ENCODE results near the gene POTEI. TPM values are rescaled to one million over a fixed set of nuclear protein-coding genes. Genes with fewer than 3 reads are reported as not detected.
"Not testable (repeated sequence)": the region's sequence is repeated elsewhere in the genome, so short reads cannot be mapped to it uniquely, and the experiment has no call there.

Gene POTEI
- total RNA-seq, result 1 to 10 TPM in 1 of 2 donors, not detected in 1; 3.2 TPM

DNA sequence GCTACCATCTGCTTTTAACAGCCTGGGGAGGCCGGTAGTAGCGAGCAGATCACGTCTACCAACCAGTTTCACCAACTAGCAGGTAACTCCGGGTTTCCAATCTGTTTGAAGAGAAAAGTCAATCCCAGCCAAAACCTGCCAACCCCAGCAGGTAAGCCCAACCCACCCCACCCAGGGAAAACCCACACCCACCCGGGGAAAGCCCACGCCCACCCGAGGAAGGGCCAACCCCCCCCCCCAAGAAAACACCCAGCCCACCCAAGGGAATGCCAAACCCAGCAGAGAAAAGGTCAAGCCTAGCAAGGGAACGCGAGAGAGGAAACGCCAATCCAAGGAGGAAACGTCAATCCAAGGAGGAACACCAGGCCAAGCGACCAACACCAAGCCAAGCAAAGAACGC, at the start of gene POTEI:
TSS of gene POTEI (minus strand) at position 101 of the 400 bp plus-strand sequence. CDS start at position 8, 93 bp downstream.
- not testable (repeated sequence) for H3K4me3 ChIP-seq; H3K36me3 ChIP-seq; H3K27me3 ChIP-seq; H3K27ac ChIP-seq; H3K9me3 ChIP-seq; DNase-seq (ENCODE audit: low spot score); H3K4me1 ChIP-seq

DNA sequence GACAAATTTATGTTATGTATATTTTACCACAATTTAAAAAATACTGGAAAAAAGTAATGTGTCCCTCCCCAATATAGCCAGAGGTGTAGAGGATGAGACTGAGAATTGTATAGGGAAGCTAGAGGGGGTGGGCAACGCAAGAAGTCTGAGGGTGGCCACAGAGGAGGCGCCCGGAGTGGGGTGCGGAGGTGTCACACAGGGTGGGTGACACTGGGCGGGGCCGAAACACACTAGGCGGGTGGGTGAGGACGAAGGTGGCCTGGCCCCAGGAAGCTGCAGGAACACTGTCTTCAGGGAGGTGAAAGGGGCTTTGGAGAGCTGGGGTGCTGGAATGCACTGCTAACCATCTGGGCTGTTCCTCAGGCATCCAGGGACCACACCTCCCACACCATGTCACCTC, 47.3 kb upstream of the POTEI start:
- H3K4me3 ChIP-seq; H3K27ac ChIP-seq; H3K4me1 ChIP-seq; H3K27me3 ChIP-seq; DNase-seq (ENCODE audit: low spot score); H3K9me3 ChIP-seq; H3K36me3 ChIP-seq: not testable (repeated sequence)

DNA sequence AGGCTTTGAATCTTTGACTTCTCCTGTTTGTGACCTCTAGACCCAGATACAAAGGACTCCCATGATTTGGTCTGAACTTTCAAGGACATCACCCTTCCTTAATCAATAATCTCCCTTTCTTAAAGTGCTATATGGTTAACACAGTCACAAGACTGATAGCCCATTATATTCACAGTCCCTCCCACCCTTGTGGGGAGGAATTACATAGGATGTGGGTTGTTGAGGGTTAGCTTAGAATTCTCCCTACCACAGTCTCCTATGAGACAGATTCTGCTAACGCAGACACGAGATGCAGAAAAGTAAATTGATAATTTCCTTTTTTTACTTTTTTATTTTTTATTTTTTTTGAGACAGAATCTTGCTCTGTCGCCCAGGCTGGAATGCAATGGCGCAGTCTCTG, 45.0 kb upstream of the POTEI start:
- H3K27ac ChIP-seq; H3K27me3 ChIP-seq; H3K9me3 ChIP-seq; H3K4me1 ChIP-seq; H3K36me3 ChIP-seq; DNase-seq (ENCODE audit: low spot score); H3K4me3 ChIP-seq: not testable (repeated sequence)

DNA sequence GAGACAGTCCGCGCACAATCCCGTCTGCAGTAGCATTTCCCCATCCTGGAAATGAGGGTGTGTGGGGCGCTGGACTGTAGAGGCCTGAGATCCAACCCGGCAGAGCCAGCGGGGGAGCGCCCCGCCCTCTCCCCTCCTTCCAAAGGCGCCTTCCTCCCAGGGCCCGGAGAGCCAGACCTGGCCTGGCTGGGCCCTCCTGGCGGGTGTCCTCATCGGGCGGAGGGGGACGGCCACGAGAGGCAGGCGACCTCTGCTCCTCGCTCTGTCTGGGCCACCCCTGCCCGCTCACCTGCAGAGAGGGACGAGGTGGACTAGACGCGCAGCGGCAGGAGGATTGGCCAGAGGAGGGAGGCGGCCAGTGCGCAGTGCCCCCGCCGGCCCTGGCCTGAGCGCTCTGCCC, 40.3 kb upstream of the POTEI start:
- H3K36me3 ChIP-seq; DNase-seq (ENCODE audit: low spot score); H3K27ac ChIP-seq; H3K4me1 ChIP-seq; H3K9me3 ChIP-seq; H3K4me3 ChIP-seq; H3K27me3 ChIP-seq: not testable (repeated sequence)

DNA sequence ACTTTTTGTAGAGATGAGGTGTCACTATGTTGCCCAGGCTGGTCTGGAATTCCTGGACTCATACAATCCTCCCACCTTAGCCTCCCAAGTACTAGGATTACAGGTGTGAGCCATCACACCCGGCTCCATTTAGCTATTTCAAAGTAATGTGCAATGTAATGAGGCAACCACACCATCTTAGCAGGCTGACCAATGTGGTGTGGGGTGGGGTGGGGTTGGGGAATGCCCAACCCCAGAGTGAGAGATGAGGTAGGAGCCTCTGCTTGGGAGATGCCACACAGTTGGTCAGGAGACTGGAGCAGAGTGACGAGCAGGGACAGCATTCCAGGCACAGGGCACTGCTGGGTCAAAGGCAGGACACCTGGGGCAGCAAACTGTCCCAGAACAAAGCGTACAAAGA, 39.3 kb upstream of the POTEI start:
- DNase-seq (ENCODE audit: low spot score); H3K27ac ChIP-seq; H3K27me3 ChIP-seq; H3K4me3 ChIP-seq; H3K36me3 ChIP-seq; H3K9me3 ChIP-seq; H3K4me1 ChIP-seq: not testable (repeated sequence)

GRCh38 chr2:130544978-130545377, 35.9 kb upstream of the POTEI start:
- H3K27ac ChIP-seq; DNase-seq (ENCODE audit: low spot score); H3K27me3 ChIP-seq; H3K36me3 ChIP-seq; H3K9me3 ChIP-seq; H3K4me3 ChIP-seq; H3K4me1 ChIP-seq: not testable (repeated sequence)

DNA sequence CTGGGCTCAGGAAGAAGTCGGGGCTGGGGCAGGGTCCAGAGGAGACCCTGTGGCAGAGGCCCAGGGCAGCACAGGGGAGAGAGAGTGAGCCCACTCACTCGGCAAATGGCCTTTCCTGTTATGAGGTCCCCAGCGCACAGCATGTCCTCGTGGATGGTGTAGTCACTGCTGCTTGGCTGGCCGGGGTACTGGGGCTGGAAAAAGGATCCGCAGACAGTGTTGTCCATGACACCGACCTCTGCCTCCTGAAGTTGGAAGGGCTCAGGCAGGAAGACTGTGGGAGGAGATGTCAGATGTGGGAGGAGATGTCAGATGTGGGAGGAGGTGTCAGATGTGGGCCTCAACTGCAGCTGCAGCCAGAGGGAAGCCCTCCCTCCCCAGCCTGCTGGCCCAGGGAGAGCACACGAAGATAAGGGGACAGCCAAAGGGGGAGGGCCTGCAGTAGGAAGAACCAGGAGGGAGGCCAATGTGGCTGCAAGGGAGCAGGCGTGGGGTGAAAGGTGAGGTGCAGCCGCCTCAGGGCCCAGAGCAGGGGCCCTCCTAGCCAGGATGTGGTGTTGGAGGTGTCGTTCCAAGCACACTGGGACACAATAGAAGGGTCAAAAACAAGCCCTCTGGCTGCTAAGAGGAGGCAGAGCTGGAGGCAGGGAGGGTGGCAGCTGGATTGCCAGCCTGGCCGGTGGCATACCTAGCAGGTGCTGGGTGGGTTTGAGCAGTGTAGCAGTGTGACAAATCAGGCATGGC, 34.8 kb upstream of the POTEI start:
- DNase-seq (ENCODE audit: low spot score); H3K9me3 ChIP-seq; H3K27me3 ChIP-seq; H3K27ac ChIP-seq; H3K36me3 ChIP-seq; H3K4me3 ChIP-seq; H3K4me1 ChIP-seq: not testable (repeated sequence)

- not testable (repeated sequence) for DNase-seq (ENCODE audit: low spot score); H3K27me3 ChIP-seq; H3K4me1 ChIP-seq; H3K4me3 ChIP-seq; H3K36me3 ChIP-seq; H3K27ac ChIP-seq; H3K9me3 ChIP-seq
These were observed 33.7 kb upstream of the POTEI start for GRCh38 chr2:130542789-130543188.

DNA sequence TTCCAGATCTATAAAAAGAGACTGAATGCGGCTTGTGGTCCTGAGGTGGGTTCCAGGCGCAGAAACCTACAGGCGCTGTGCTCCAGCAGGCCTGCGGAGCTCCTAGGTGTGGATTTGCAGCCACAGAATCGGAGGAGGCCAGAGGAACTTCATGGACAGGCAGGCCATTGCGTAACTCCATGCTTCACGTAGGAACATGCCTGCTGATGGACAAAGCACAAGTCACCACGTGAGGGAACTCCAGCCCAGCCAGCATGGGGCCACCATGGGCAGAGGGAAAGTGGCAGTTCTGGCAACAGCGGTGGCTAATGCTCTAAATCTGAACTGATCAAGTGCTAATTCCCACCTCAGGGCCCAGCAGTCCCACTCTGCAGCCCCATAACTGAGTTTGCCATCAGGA, 29.1 kb upstream of the POTEI start:
- H3K27ac ChIP-seq; H3K9me3 ChIP-seq; H3K27me3 ChIP-seq; H3K4me1 ChIP-seq; DNase-seq (ENCODE audit: low spot score); H3K4me3 ChIP-seq; H3K36me3 ChIP-seq: not testable (repeated sequence)

- not testable (repeated sequence) for DNase-seq (ENCODE audit: low spot score); H3K27me3 ChIP-seq; H3K9me3 ChIP-seq; H3K4me3 ChIP-seq; H3K36me3 ChIP-seq; H3K27ac ChIP-seq; H3K4me1 ChIP-seq
These were observed 27.5 kb upstream of the POTEI start for GRCh38 chr2:130536654-130537053.

GRCh38 chr2:130531672-130532071, 22.5 kb upstream of the POTEI start:
- H3K9me3 ChIP-seq; DNase-seq (ENCODE audit: low spot score); H3K27ac ChIP-seq; H3K4me3 ChIP-seq; H3K36me3 ChIP-seq; H3K27me3 ChIP-seq; H3K4me1 ChIP-seq: not testable (repeated sequence)

GRCh38 chr2:130531225-130531624, 22.1 kb upstream of the POTEI start:
- not testable (repeated sequence) for DNase-seq (ENCODE audit: low spot score)

GRCh38 chr2:130530212-130530611, 21.1 kb upstream of the POTEI start:
- H3K36me3 ChIP-seq; H3K27me3 ChIP-seq; DNase-seq (ENCODE audit: low spot score); H3K4me3 ChIP-seq; H3K4me1 ChIP-seq; H3K27ac ChIP-seq; H3K9me3 ChIP-seq: not testable (repeated sequence)

More at GRCh38 chr2:130531225-130531624, 22.1 kb upstream of the POTEI start:
- not testable (repeated sequence) for H3K27me3 ChIP-seq, H3K4me3 ChIP-seq, H3K27ac ChIP-seq, H3K4me1 ChIP-seq, H3K9me3 ChIP-seq, H3K36me3 ChIP-seq

DNA sequence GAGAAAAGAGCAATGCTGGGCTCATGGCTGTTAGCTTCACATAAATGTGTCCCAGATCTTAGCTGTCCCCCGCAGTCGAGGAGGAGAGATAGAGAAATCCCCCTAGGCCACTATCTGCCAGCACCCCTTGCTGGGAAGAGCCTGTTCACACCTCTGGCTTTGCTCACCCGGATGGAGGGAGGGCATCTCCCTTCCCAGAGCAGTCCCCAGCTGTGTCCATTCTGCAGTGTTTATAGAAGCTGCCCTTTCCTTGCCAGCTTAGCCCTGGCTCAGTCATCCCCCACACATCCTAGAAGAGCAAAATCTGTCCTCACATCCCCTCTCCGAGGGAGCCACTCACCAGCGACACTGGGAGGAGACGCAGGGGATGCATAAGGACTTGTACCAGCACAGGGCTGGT, 20.4 kb upstream of the POTEI start:
- not testable (repeated sequence) for H3K4me1 ChIP-seq; H3K27me3 ChIP-seq; DNase-seq (ENCODE audit: low spot score); H3K27ac ChIP-seq; H3K36me3 ChIP-seq; H3K4me3 ChIP-seq; H3K9me3 ChIP-seq

DNA sequence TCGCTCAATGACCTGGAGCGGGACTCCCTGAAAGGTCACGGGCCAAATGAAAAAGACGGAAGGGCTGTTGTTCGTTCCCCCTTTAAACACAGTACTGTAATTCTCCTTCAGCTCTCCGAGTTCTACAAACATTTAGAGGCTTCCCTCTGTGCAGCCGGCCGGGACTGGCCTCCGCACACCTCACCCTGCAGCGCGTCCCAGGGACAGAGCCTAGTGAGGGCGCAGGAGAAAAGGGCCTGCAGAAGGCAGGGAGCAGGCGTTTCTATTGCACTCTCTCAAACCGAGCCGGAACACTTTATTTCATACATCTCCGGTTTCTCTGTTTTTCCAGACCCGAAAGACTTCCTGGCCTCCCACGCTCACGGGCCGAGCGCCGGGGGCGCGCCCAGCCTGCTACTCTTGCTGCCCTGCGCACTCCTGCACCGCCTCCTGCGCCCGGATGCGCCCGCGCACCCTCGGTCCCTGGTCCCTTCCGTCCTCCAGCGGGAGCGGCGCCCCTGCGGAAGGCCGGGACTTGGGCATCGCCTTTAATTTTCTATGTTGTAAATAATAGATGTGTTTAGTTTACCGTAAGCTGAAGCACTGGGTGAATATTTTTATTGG, 18.3 kb upstream of the POTEI start:
- not testable (repeated sequence) for H3K4me1 ChIP-seq; H3K27me3 ChIP-seq; DNase-seq (ENCODE audit: low spot score); H3K9me3 ChIP-seq; H3K4me3 ChIP-seq; H3K27ac ChIP-seq; H3K36me3 ChIP-seq

Measured in right atrium auricular region (tissue), 2 donors.